ENCODE data around the gene DGKI.

The DGKI gene

GRCh38 chr7:137609500-137609899, 237.3 kb downstream of the DGKI start:
- DNase-seq (ENCODE audit: low read depth in 1 of 2, low spot score in 1 of 2) = no peak

GRCh38 chr7:137606061-137606674, 240.6 kb downstream of the DGKI start:
- no peak for DNase-seq (ENCODE audit: low read depth in 1 of 2, low spot score in 1 of 2)

GRCh38 chr7:137603043-137603442, 243.7 kb downstream of the DGKI start:
- DNase-seq (ENCODE audit: low read depth in 1 of 2, low spot score in 1 of 2) = no peak

DNA sequence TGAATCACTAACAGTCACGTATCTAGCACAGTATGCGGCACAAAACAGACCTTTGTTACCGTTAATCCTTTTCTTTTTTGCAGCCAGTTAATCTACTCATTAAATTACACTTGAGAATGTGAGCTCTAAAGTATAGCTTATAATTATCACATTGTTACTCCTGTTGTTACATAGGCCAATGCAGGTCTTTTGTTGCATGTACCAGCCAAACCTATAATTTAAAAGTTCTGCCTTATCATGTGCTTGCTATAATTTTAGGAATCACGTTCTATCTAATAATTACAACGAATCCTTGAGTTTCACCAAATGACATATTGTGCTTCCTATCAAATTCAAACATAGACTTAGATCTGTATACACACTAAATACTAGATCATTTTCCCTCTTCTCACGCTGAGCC, 245.1 kb downstream of the DGKI start:
- no peak for DNase-seq (ENCODE audit: low read depth in 1 of 2, low spot score in 1 of 2)

DNA sequence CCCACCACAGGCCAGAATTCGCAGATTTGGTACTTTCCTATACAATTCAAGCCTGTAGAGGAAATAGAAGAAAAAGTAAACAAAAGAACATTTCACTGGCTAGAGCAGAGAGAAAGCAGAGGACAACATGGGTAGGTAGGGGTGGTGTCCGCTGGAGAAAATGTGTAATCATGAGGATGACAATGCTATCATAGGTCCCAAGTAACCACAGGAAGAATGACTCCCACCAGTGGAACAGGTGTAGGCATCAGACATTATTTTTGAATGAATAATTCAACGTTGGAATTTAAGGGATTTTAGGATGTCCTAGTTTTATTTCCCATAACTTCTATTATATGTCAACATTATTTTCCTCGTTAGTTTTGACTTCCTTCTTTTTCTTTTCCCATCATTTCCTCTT, 248.9 kb downstream of the DGKI start:
- no peak for DNase-seq (ENCODE audit: low read depth in 1 of 2, low spot score in 1 of 2)

- no peak for DNase-seq (ENCODE audit: low read depth in 1 of 2, low spot score in 1 of 2)
Observed at GRCh38 chr7:137593115-137593711, 253.6 kb downstream of the DGKI start.

GRCh38 chr7:137592232-137592896, 254.4 kb downstream of the DGKI start:
- no peak for DNase-seq (ENCODE audit: low read depth in 1 of 2, low spot score in 1 of 2)

DNA sequence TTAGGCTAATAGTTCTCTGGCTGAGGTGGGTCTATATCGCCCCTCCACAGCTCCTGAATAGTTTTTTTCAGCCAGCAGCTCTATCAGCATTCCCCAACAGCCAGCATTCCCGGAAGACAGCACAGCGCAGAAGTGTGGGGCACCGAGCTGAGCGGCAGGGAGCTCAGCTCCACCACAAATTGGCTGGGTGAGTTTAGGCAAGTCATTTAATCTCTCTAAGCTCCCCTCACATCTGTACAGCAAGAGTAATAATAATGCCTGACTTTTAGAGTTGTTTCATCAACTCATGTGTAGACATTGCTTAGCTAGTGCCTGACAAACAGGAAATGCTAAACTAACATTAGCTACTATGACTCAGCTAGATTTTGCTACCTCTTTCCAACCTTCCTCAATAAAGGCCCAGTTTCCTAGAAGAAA, 255.3 kb downstream of the DGKI start:
- no peak for DNase-seq (ENCODE audit: low read depth in 1 of 2, low spot score in 1 of 2)

- no peak for DNase-seq (ENCODE audit: low read depth in 1 of 2, low spot score in 1 of 2)
Observed at GRCh38 chr7:137590756-137591305, 255.9 kb downstream of the DGKI start.

DNA sequence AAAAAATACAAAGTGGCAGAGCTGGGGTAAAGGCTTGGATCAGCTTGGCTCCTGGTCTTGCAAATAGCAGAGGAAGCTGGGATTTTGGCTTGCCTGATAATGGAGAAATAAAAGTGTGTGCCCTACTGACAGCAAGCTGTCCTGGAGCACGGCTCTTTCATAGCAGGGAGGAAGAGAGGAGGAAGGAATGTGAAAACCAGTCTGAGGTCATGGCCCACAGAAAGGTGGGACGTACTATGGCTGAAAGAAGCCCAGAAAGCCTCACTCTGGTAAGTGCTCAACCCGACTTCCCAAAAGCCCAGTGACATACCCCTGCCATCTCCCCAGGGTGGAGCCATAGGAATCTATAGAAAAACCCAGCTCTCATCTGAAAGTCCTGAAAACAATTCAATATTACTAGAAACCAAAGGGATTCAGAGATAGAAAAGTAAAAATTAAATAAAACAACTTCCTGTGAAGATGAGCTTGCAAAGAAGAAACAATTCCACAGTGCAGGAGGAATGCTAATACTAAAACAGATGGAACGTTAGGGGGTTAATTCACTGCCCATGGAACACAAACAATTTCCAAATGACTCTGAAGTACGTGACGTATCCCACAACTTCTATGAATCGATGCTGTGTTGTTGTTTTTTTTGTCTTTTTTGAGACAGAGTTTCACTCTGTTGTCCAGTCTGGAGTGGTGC, 256.6 kb downstream of the DGKI start:
- no peak for DNase-seq (ENCODE audit: low read depth in 1 of 2, low spot score in 1 of 2)

GRCh38 chr7:137587326-137587725, 259.4 kb downstream of the DGKI start:
- DNase-seq (ENCODE audit: low read depth in 1 of 2, low spot score in 1 of 2) = no peak

DNA sequence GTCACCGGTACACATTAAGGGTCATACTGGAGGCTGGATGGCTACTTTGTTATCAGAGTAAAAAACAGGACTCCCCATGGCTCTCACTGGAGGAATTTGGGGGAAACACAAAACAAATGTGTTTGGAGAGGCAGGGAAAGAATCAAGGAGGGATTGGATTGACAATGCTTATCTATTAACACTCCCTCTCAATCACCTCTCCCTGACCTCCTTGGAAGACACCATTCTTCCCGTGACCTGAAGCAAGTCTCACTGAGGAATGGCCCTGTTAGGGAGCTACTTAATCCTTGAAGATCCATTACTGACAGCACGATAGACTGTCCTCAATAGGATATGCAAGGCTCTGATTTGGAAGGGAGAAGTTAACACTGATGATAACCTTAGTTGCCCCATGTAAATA, 261.2 kb downstream of the DGKI start:
- no peak for DNase-seq (ENCODE audit: low read depth in 1 of 2, low spot score in 1 of 2)

- DNase-seq (ENCODE audit: low read depth in 1 of 2, low spot score in 1 of 2) = no peak
Observed at GRCh38 chr7:137583172-137583571, 263.6 kb downstream of the DGKI start.

DNA sequence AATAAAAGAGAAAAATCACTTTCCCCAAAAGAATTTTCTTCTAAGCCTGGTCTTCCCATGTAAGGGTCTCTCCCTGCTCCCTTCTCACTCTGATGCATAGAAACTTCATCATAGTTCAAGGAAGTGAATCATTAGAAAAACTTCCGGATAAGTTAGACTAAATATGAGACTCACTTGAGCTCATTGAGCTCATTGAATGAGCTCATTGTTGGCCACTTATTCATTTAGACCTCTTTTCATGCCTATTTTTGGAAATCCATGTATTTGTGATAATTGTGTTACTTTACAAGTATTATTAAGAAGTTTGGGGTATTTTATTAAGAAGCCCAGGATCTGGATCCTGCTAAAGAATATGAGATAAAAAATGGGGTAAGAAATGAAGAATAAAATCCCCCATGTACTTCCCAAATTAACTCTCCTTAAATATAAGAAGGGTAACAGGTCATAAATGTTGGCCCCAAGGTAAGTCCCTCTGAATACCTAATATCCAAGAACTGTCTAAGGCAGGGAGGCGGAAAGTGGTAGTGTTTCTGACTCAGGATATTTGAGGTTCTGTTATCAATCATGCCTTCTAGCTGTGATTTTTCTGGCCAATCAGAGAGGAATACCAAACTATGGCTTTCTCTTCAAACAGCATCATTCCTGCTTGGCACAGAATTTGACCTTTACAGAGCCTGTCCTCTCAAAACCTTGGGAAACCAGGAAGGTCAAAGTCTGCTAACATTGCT, 266.7 kb downstream of the DGKI start:
- no peak for DNase-seq (ENCODE audit: low read depth in 1 of 2, low spot score in 1 of 2)

GRCh38 chr7:137578541-137578940, 268.2 kb downstream of the DGKI start:
- no peak for DNase-seq (ENCODE audit: low read depth in 1 of 2, low spot score in 1 of 2)

DNA sequence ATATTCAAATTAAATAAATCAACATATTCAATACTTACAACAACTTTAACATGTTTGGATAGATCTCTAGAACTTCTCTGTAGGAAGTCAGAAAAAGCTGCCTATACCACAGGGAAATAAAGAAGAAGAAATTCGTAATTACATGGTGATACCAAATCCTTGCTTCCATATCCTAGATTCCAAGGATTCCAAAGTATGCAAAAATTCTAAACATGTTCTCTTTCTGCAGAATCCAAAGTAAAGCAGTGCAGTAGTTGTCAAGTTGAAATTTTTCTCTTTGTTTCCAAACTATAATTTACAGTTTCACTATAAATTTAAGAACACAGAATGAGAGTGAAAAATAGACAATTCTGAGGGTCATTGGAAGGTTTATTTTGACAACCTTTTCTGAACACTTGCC, 269.6 kb downstream of the DGKI start:
- no peak for DNase-seq (ENCODE audit: low read depth in 1 of 2, low spot score in 1 of 2)

DNA sequence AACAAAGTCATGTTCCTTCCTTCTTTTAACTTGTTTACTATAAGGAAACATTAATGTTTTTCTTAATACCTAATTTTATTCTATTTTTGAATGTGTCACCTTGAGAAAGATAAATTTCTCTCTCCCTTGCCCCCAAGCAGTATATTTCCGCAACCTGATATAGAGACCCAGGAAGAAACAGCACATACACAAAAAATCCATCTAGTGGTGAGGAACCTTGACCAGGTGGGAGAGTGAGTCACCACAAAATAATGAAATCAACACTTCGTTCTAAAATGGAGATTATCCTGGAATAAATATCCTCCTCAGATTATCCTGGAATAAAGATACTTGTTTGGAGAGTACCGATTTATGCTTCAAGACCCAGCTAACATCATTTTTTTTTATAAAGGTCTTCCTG, 270.3 kb downstream of the DGKI start:
- DNase-seq (ENCODE audit: low read depth in 1 of 2, low spot score in 1 of 2) = no peak

GRCh38 chr7:137574812-137575211, 272.0 kb downstream of the DGKI start:
- no peak for DNase-seq (ENCODE audit: low read depth in 1 of 2, low spot score in 1 of 2)

GRCh38 chr7:137572056-137572784, 274.6 kb downstream of the DGKI start:
- DNase-seq (ENCODE audit: low read depth in 1 of 2, low spot score in 1 of 2) = no peak

- DNase-seq (ENCODE audit: low read depth in 1 of 2, low spot score in 1 of 2) = no peak
Observed at GRCh38 chr7:137564677-137565076, 282.1 kb downstream of the DGKI start.

DNA sequence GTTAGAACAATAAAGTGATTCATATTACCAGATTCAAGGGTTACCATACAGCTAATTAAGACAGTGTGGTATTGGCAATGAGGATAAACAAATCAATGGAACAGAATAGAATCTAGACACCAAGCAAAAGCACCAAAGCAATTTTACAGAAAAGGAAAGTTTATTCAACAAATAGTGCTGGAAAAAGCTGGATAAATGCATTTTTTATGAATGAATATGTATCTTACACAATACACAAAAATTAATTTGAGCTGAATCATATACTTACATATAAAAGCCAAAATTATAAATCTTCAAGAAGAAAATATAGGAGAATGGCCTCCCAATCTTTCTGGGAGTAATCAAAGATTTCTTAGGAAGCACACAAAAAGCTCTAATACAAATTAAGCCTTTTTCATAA, 282.8 kb downstream of the DGKI start:
- no peak for DNase-seq (ENCODE audit: low read depth in 1 of 2, low spot score in 1 of 2)

Data from stimulated activated CD4-positive, alpha-beta T cell treated with anti-CD3 and anti-CD28 coated beads, Interleukin-15, amount 100 ng/mL, for 1 hour (primary cell).